ENCODE data around the gene TMEM39B. TPM values are rescaled to one million over a fixed set of nuclear protein-coding genes. Genes with fewer than 3 reads are reported as not detected.
A peak's percentile ranks its signal among the peaks of the same experiment; 100 is the strongest.

Gene TMEM39B
- total and polyA plus RNA-seq, 2 donors (not counting 1 experiment from before 2014, with no cell fraction given) = 30.9 to 32.3 TPM

- Histone ChIP-seq H3K36me3 (replicated peaks in 1 of 2; ENCODE audit: control extremely low read depth in 1 of 2, control insufficient read depth in 1 of 2, extremely low read depth in 1 of 2, insufficient read depth in 2 of 2, low read length in 1 of 2) (peaks cover 3 to 29% of the 10 kb centered on the region in 2 experiments), H3K4me3 (ENCODE audit: control extremely low read depth in 1 of 5, extremely low read depth in 1 of 5, insufficient read depth in 1 of 5, low read depth in 2 of 5, low read length in 4 of 5) (no peak overlapping the region), H3K4me1 (ENCODE audit: control insufficient read depth in 2 of 2, insufficient read depth in 2 of 2, low read length in 2 of 2) (peaks cover 8 to 11% of the 10 kb centered on the region in 2 donors), H3K9ac (ENCODE audit: low read length) (no peak overlapping the region), H3K27ac (ENCODE audit: low read length in 2 of 2) (peak overlapping the region in 1 of 2 donors; percentile 25), H3K79me2 (ENCODE audit: control insufficient read depth, insufficient read depth, low read length) (no peaks in the 10 kb centered on the region), H3K27me3 (replicated peaks in 1 of 4; ENCODE audit: control extremely low read depth in 1 of 4, control insufficient read depth in 3 of 4, insufficient read depth in 4 of 4, low read length in 3 of 4) (no peaks in the 10 kb centered on the region), H3K9me3 (ENCODE audit: control extremely low read depth in 1 of 3, control insufficient read depth in 2 of 3, insufficient read depth in 1 of 3, low read length in 2 of 3) (no peaks in the 10 kb centered on the region), H3K4me2 (replicated peaks; ENCODE audit: low read depth, low read length, poor library complexity, severe bottlenecking) (no peak overlapping the region), H2AFZ (ENCODE audit: insufficient read depth, low read depth, low read length, poor library complexity, severe bottlenecking) (no peak overlapping the region), H4K20me1 (ENCODE audit: control insufficient read depth, insufficient read depth, low read length, poor library complexity, severe bottlenecking) (no peaks in the 10 kb centered on the region)
- no peak overlapping the region for H3K4me3 Mint-ChIP-seq
- DNase-seq (no peak), ATAC-seq (ENCODE audit: low read depth) (no peak)
- no peak for TF ChIP-seq EZH2 (IDR thresholded peaks at IDR 0.05; ENCODE audit: borderline replicate concordance, insufficient read depth, low read depth, low read length, poor library complexity, severe bottlenecking)
- no peak for TF ChIP-seq CTCF (IDR thresholded peaks at IDR 0.05)
- H3K27me3 Mint-ChIP-seq = no peaks in the 10 kb centered on the region
- no peaks in the 10 kb centered on the region for H3K9me3 Mint-ChIP-seq (ENCODE audit: insufficient read depth)
- intact Hi-C loops (cut with micrococcal nuclease) = loop anchor here (1.0 to 2.0 kb wide), 4 partner anchors 9 to 400 kb away; partner anchors contain the start of gene TMEM39B
- ChIA-PET POLR2A (no interaction called here), CTCF (interaction anchor here (0.6 to 2.8 kb wide), 21 partner anchors 10 to 398 kb away, joined by 3 to 15 read pairs (median 4); partner anchors contain the start of gene TMEM39B)
- peaks cover 5% of the 10 kb centered on the region for H3K4me1 Mint-ChIP-seq
- peak overlapping the region; percentile 26 for H3K27ac Mint-ChIP-seq
- no CpG with 5 or more reads among the region's 4 CpGs for WGBS (ENCODE audit: insufficient coverage)
Measured at GRCh38 chr1:32062867-32063230, 9.9 kb upstream of the TMEM39B start.

GRCh38 chr1:32063261-32063681 is 9.5 kb upstream of the TMEM39B start:
- H3K27me3 Mint-ChIP-seq = no peaks in the 10 kb centered on the region
- peak; percentile 53 for ATAC-seq (ENCODE audit: low read depth)
- intact Hi-C loops (cut with micrococcal nuclease) = loop anchor here (1.0 to 2.0 kb wide), 4 partner anchors 9 to 400 kb away; partner anchors contain the start of gene TMEM39B
- Histone ChIP-seq H3K4me3 (ENCODE audit: control extremely low read depth in 1 of 5, extremely low read depth in 1 of 5, insufficient read depth in 1 of 5, low read depth in 2 of 5, low read length in 4 of 5) (no peak overlapping the region), H3K27ac (ENCODE audit: low read length in 2 of 2) (no peak overlapping the region), H4K20me1 (ENCODE audit: control insufficient read depth, insufficient read depth, low read length, poor library complexity, severe bottlenecking) (no peaks in the 10 kb centered on the region), H3K4me1 (ENCODE audit: control insufficient read depth in 2 of 2, insufficient read depth in 2 of 2, low read length in 2 of 2) (peaks cover 8 to 11% of the 10 kb centered on the region in 2 donors), H3K4me2 (replicated peaks; ENCODE audit: low read depth, low read length, poor library complexity, severe bottlenecking) (no peak overlapping the region), H3K36me3 (replicated peaks in 1 of 2; ENCODE audit: control extremely low read depth in 1 of 2, control insufficient read depth in 1 of 2, extremely low read depth in 1 of 2, insufficient read depth in 2 of 2, low read length in 1 of 2) (peaks cover 2 to 25% of the 10 kb centered on the region in 2 experiments), H2AFZ (ENCODE audit: insufficient read depth, low read depth, low read length, poor library complexity, severe bottlenecking) (no peak overlapping the region), H3K79me2 (ENCODE audit: control insufficient read depth, insufficient read depth, low read length) (no peaks in the 10 kb centered on the region), H3K27me3 (replicated peaks in 1 of 4; ENCODE audit: control extremely low read depth in 1 of 4, control insufficient read depth in 3 of 4, insufficient read depth in 4 of 4, low read length in 3 of 4) (no peaks in the 10 kb centered on the region), H3K9ac (ENCODE audit: low read length) (no peak overlapping the region), H3K9me3 (ENCODE audit: control extremely low read depth in 1 of 3, control insufficient read depth in 2 of 3, insufficient read depth in 1 of 3, low read length in 2 of 3) (no peaks in the 10 kb centered on the region)
- H3K4me3 Mint-ChIP-seq = no peak overlapping the region
- H3K27ac Mint-ChIP-seq = no peak overlapping the region
- H3K4me1 Mint-ChIP-seq = peaks cover 5% of the 10 kb centered on the region
- ChIA-PET CTCF (interaction anchor here (0.6 to 2.8 kb wide), 20 partner anchors 9 to 398 kb away, joined by 3 to 15 read pairs (median 4); partner anchors contain the start of gene TMEM39B), POLR2A (no interaction called here)
- WGBS (ENCODE audit: insufficient coverage) = no CpG with 5 or more reads among the region's 1 CpG
- peak; percentile 56 for DNase-seq
- H3K9me3 Mint-ChIP-seq (ENCODE audit: insufficient read depth) = no peaks in the 10 kb centered on the region
- TF ChIP-seq CTCF (IDR thresholded peaks at IDR 0.05) (peak; percentile 70), EZH2 (IDR thresholded peaks at IDR 0.05; ENCODE audit: borderline replicate concordance, insufficient read depth, low read depth, low read length, poor library complexity, severe bottlenecking) (no peak)

Measured in B cell (primary cell).